Left hindlimb (tissue), 1 donor: ENCODE data around the gene PPIH.
"Not testable (repeated sequence)": the region's sequence is repeated elsewhere in the genome, so short reads cannot be mapped to it uniquely, and the experiment has no call there.

Experiments
- DNase-seq: peaks from one replicate; pipeline ENCODE4 v3.0.0-alpha.2; 2018

Gene PPIH

GRCh38 chr1:42682739-42683531 lies 24.7 kb downstream of the PPIH start:
- DNase-seq = peak; percentile 76

GRCh38 chr1:42684139-42684538 lies 25.9 kb downstream of the PPIH start:
- DNase-seq = no peak

- no peak for DNase-seq
Measured at GRCh38 chr1:42686418-42686817, 28.2 kb downstream of the PPIH start.

GRCh38 chr1:42689912-42690311 lies 31.7 kb downstream of the PPIH start:
- DNase-seq = no peak

- no peak for DNase-seq
Measured at GRCh38 chr1:42690477-42691156, 32.4 kb downstream of the PPIH start.

- DNase-seq = no peak
Measured at GRCh38 chr1:42691157-42691498, 32.9 kb downstream of the PPIH start.

- DNase-seq = no peak
Measured at GRCh38 chr1:42692461-42692860, 34.2 kb downstream of the PPIH start.

- DNase-seq = no peak
Measured at GRCh38 chr1:42692911-42693310, 34.7 kb downstream of the PPIH start.

- no peak for DNase-seq
Measured at GRCh38 chr1:42698081-42698813, 40.0 kb downstream of the PPIH start.

GRCh38 chr1:42700006-42700405 lies 41.8 kb downstream of the PPIH start:
- no peak for DNase-seq

GRCh38 chr1:42703888-42704464 lies 45.8 kb downstream of the PPIH start:
- DNase-seq = no peak

- DNase-seq = not testable (repeated sequence)
Measured at GRCh38 chr1:42712808-42713207, 54.6 kb downstream of the PPIH start.

- DNase-seq = no peak
Measured at GRCh38 chr1:42713293-42713692, 55.1 kb downstream of the PPIH start.

- not testable (repeated sequence) for DNase-seq
Measured at GRCh38 chr1:42714441-42714840, 56.2 kb downstream of the PPIH start.

- DNase-seq = no peak
Measured at GRCh38 chr1:42720868-42721267, 62.6 kb downstream of the PPIH start.

GRCh38 chr1:42721926-42722325 lies 63.7 kb downstream of the PPIH start:
- DNase-seq = no peak

- not testable (repeated sequence) for DNase-seq
Measured at GRCh38 chr1:42722403-42722802, 64.2 kb downstream of the PPIH start.

- DNase-seq = no peak
Measured at GRCh38 chr1:42723511-42723910, 65.3 kb downstream of the PPIH start.

GRCh38 chr1:42725820-42726219 lies 67.6 kb downstream of the PPIH start:
- DNase-seq = not testable (repeated sequence)
